Iris pigment epithelial cell (primary cell): ENCODE data around the gene UNC5C.
A peak's percentile ranks its signal among the peaks of the same experiment; 100 is the strongest.

Source experiments
- DNase-seq: peaks from one replicate; pipeline ENCODE4 v3.0.0-alpha.2; 2011; ENCODE audit warnings: low read depth

Gene UNC5C

DNA sequence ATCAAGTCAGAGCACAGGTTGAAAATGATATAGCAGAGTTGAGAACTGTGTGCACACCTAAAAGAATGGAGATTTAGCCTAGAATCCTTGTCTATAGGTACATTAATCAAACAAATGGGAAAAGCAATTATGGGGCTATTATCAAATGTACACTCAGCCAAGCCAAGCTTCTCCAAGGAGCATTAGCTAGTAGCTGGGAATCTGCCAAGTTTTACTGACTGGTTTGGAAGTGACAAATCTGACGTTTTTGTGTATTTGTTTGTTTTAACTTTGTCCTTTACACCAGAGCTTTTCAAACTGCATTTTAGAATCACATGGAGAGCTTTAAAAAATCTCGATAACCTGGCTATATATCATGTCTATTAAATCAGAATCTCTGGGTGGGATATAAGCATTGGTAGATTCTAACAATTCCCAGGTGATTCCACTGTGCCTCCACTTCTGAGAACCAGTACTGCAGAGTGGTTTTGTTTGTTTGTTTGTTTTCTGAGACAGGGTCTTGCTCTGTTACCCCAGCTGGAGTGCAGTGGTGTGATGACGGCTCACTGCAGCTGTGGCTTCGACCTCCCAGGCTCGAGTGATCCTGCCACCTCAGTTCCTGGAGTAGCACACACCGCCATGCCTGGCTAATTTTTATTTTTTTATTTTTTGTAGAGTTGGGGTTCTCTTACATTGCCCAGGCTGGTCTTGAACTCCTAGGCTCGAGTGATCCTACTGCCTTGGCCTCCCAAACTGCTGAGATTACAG lies 279.8 kb downstream of the UNC5C start:
- DNase-seq: peak; percentile 31

DNA sequence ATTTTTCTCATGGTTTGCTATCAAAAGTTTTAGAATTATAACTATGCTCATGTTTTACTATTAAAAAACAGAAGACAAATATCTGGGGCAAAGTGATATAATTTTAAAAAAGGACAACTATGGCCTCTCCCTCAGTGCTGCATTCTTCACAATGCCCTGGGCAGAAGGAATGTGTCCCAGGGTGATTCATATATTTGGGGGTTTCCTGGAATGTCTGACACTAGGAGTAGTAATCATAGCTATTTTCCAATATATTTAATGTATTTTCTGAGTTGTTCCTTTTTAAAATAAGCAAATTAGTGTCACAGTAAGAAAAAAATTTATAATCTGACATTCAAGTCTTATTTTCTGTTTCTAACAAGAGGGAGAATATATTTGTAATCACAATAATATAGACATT lies 281.7 kb downstream of the UNC5C start:
- DNase-seq: peak; percentile 58

DNA sequence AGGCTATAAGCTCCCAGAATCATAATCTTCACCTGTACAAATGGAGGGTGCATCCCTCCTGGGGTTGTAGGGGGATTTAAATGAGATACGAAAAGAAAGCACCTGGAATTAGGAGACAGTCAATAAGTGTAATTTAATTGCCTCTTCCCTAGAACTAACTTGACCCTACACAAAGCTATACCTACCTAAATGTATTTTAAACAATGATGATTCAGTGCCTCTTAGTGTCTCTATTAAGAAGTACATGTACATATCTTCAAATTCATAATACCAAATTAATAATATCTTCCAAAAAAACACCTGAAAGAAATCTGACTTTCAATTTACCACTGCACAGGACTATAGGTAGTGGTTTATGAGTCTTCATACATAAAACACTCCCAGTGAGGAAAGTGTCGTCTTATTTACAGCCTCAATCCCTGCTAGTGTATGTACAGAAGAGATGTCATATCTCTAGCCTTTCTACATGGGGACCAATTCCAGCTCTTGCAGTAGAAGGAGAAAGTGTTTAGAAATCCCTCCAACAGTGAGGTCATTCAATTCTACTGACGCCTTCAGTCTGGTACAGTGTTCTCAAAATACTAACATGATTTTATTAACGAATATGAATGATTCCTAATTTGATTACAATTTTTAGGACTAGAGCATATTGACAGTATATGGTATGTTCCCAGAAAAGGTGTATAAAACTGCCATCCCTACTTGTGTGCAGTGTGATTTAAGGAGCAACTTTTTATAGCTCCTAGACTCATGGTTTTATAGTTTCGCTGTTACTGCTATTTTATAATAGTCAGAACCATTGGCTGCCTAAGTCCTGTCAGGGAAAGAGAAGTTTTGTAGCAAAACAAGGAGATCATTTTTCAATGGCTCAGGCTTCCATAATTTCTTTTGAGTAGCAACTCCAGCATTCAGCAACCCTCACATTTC lies 282.7 kb downstream of the UNC5C start:
- DNase-seq: no peak

- no peak for DNase-seq
These were observed 283.9 kb downstream of the UNC5C start for GRCh38 chr4:95264843-95265242.

DNA sequence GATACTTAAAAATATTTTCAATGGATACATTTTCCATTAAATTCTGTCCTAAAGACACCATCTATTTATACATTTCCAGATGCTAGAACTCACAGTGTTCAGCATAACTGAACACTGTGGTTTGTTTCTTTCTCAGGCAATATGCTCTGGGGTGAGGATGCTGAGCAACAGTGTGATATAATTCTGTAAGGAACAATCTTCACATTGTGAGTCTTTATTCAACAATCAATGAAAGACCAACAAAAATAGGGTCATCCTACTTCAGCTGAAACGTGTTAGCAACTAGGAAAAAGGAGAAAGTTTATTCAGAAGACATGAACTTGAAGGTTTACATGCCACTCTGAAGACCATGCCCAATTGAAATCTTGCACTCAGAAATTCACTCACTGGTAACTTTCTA lies 284.8 kb downstream of the UNC5C start:
- DNase-seq: no peak

GRCh38 chr4:95263391-95263790 lies 285.4 kb downstream of the UNC5C start:
- no peak for DNase-seq

DNA sequence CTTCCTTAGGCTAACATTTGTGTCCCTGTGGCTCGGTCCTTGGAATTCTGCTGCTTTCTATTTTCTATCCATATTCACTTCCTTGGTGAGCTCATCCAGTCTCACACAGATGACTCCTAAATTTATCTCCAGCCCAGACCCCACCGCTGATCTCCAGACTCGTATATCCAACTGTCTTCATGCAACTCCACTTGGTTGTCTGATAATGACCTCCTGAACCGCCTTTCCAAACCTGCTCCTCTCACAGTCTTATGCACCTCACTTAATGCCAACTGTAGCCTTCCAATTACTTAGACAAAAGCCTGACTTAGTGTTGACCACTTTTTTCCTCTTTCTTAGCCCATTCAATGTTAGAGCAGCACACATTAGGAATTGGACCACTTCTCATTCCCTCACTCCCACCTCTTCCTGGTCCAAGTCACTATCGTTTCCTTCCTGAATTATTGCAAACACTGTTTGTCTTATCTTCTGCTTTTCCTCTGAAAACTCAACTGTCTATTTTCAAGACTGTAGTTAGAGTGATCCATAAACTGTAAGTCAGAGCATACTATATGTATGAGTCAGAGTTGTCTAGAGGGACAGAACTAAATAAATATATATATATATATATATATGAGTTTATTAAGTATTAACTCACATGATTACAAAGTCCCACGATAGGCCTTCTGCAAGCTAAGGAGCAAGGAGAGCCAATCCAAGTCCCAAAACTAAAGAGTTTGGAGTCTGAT lies 292.5 kb downstream of the UNC5C start:
- DNase-seq: peak; percentile 22

DNA sequence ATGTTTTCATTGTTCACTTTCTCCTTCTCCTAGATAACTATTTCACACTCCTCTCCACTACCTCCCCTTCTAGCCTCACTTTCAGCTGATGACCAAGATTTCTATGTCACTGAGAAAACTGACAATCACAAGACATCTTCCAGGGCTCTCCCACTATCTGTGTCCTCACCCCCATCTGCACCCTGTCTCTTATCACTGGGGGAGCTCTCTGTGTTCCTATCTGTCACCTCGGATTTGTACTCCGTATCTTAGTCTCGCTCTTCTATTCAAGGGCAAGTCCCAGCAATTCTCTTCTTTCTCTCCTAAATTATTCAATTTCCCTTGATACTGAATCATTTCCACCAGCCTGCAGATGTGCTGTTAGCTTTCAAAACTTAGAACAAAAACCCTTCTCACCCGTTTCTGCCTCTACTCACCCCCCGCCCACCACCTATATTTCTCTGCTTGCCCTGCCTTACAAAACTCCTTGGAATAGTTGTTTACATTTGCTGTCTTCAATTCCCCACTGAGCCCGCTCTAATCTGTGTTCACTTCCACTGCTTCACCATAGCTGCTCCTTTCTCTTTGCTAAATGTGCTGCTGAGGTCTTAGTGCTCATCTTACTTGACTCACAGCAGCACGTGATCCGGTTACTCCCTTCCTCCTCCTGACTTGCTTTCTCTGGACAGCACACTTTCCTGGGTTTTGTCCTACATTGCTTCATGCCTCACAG lies 293.2 kb downstream of the UNC5C start:
- peak; percentile 72 for DNase-seq

- no peak for DNase-seq
These were observed 297.2 kb downstream of the UNC5C start for GRCh38 chr4:95251568-95251967.

GRCh38 chr4:95250544-95251137 lies 298.1 kb downstream of the UNC5C start:
- DNase-seq: no peak

GRCh38 chr4:95249426-95250021 lies 299.2 kb downstream of the UNC5C start:
- no peak for DNase-seq

DNA sequence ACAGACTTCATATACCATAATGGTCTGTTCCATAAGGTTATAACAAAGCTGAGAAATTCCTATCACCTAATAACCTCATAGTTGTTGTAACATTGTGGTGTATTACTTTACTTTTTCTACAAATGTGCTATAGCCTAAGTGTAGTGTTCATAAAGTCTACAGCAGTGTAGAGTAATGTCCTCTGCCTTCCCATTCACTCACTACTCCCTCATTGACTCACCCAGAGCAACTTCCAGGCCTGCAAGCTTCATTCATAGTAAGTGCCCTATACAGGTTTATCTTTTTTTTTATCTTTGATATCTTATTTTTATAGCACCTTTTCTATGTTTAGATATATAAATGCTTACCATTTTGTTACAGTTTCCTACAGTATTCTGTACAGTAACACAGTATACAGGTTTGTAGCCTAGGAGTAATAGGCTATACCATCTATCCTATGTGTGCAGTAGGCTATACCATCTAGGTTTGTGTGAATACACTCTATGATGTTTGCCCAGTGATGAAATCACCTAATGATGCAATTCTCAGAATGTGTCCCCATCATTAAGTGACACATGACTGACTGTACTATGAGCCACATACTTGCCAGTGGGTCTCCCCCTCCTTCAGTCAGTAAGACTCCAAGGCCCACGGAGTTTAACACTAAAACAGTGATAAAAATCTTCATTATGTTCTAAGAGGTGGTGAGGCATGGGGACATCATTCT lies 299.9 kb downstream of the UNC5C start:
- DNase-seq: no peak

DNA sequence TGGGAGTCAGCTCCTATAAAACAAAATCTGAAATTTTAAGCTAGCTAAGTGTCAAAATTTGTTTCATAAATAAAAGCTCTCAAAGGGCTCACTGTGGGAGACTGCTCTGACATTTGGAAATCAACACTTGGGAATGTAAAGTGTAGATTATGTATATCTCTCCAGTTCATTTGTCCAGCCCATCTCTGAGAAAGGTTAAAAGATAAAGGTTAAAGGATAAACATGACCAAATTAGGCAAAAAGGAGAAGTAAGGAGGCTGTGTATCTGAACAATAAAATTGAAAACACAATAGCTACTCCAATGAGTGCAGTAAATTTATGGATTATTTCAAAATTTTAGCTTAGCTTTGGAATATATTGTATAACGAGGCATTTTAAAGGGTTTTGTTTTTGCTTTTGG lies 304.9 kb downstream of the UNC5C start:
- no peak for DNase-seq

DNA sequence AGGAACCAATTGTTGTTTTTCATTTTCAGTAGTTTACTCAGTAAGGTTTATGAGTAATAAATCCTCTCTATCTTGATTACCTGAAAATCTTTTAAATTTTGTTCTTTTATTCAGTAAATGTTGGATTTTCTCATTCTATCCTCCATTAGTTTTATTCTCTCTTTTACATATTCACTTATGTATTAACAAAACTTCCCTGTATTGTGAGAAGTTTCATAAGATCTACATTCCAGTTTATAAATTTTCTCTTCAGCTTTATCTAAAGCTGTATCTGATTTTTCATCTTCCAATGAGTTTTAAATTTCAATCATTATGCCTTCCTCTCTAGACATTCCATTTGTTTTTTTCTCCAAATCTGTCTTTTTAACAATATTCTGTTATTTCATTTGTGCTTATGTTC lies 310.2 kb downstream of the UNC5C start:
- no peak for DNase-seq

DNA sequence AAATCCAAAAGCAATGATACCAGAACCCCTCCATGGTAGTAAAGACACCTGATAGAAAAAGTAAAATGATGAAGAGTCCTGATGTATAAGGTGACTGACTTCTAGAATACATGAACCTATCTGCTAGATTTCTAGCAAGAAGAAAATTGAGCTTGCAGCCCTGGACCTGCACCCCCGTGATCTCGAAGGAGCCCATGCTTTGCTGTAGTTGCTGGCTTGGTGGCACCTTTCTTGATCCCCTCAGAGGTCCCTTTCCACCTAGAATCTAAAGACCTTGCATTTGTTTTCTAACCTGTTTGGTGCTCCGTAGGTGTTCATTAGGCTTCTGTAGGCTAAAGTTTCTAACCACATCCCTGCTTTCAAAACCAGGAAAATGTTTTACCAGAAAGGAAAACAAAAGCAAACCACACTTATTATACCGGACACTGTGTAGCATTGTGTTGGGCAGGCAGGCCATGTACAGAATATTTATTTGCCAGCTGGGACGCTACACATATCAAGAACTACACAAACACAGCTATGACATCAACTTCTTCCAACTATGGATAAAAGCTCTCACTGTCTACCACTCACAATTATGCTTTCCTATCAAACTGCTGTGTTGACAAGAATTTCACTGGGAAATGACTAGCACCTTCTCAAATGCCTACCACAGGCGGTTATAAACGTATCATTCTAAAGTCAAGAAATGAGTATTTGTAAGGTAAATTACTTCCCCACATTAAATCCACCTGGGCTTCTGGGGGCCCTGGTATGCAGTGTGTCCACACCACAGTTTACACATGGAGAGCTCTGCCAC lies 316.2 kb downstream of the UNC5C start:
- DNase-seq: no peak

DNA sequence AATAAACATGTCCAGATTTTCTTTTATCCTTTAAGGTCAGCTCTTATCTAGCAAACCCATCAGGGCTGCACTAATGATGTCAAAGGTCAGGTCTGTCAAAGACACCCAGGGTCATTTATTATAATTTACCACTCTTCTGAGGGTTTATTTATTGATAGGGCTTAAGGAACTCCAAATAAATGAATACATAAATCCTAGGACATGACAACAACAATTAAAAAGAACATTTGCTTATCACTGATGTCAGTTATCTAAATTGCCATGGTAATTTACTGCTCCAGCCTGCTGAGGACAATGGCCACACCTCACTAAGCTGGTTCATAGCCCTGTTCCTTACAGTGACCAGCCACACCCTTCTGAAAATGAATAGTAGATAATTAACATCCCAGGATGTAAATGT lies 317.1 kb downstream of the UNC5C start:
- no peak for DNase-seq

DNA sequence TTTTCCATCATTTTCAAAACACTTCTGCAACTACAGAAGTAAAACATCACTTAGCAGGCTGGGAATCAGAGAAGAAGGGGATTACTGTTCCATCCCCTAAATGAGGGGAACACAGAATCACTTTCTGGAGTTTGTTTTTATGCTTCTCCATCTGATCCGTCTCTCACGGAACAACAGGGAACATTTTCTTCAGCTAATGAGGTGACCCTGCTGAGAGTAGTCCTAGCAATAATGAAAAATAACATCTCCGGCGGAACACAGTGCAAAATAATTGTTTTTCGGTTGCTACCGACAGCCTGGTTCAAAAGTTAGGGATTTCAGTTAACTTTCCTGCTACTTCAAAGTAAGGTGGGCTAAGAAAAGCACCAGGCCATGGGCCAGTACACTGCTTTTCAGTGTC lies 322.9 kb downstream of the UNC5C start:
- no peak for DNase-seq

- no peak for DNase-seq
These were observed 324.4 kb downstream of the UNC5C start for GRCh38 chr4:95224402-95224801.
